KBM-7 (cell line): ENCODE measurements around the gene ETAA1.

Experiments
- DNase-seq: peaks from one replicate; pipeline ENCODE4 v3.0.0-alpha.2; 2015
- in situ Hi-C: fragments of 300-500 bp; cut with MboI; formaldehyde crosslinking; loops from 2 replicates; pipeline ENCODE4 v1.14.3; 2020; ENCODE audit warnings: low sequenced_read_pairs, low pct_unique_long_range_greater_than_20kb, mixed read lengths

The ETAA1 gene

DNA sequence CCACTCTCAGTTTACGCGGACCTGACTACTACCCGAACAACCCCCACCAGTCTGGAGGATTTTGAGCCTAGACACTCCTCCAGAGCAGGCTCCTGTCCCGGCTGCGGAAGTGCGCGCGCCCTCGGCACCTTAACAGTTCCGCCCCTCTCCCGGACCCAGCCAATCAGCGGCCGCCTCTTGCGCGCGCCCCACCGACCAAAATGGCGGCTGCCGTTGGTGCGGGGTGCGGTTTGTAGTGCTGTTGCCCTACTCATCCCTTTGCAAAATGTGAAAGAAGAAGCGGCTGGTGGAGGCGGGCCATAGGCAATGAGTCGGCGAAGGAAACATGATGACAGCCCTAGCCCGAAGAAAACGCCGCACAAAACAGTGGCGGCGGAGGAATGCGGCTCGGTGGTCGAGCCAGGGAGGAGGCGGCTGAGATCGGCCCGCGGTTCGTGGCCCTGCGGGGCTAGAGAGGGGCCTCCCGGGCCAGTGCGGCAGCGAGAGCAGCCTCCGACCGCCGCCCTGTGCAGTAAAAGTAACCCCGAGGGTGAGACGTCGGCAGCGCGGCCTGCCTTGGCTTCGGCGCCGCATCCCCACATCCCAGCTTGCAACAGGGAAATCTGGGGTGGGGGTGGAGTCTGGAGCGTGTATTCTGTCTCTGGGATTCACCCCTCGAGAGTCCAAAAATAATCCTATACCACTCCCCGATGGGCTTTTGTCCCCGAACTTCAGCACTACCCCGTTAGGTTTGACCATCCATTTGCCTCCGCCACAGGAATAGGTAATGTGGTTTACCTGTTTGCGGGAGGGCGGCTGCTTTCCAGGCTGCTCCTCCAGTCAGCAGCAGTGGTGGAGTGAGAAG lies at the start of gene ETAA1:
TSS of gene ETAA1 (plus strand) at position 191 of the 844 bp plus-strand sequence. CDS start at position 307, 116 bp downstream.
- in situ Hi-C loops: no loop called here
- peak; percentile 93 for DNase-seq

DNA sequence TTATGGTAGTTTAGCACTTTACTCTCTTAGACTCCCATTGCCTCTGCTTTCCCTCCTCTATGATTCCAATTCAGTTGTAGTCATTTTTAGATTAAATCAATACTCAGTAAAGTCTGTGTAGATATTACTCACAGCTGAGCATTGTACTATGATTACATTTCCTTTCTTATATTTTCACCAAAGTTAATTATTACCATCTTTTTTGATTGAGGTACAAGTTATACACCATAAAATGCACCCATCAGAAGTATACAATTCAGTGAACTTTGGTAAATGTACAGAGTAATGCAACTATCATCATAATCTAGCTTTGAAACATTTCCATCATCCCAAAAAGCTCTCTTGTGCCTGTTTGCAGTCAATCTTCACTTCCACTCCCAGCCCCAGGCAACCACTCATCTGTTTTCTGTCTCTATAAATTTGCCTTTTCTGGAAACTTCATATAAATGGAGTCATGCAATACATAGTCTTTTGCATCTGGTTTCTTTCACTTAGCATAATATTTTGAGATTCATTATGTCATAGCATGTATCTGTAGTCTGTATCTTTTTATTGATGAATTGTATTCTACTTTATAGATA lies 30.2 kb upstream of the ETAA1 start:
- in situ Hi-C loops: no loop called here

DNA sequence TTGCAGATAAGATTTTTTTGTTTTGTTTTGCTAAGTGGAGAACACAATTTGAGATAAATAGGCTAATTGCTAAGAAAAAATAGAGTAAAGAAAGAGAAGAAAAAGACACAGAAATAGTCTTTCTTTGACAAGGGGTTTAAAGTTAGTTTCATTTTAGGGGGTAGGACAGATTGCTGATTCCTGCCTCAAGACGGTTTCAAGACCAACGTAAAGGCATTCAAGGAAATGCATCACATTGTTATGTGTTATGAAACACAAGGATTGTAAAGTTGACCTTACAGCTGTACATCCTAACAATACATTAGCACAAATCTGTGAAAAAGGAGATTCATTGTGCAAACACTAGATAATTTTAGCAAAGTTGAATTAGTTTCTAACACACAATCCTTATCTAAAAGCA lies 22.7 kb upstream of the ETAA1 start:
- no peak for DNase-seq
- in situ Hi-C loops: no loop called here

More for the DNA sequence above, 30.2 kb upstream of the ETAA1 start:
- no peak for DNase-seq

DNA sequence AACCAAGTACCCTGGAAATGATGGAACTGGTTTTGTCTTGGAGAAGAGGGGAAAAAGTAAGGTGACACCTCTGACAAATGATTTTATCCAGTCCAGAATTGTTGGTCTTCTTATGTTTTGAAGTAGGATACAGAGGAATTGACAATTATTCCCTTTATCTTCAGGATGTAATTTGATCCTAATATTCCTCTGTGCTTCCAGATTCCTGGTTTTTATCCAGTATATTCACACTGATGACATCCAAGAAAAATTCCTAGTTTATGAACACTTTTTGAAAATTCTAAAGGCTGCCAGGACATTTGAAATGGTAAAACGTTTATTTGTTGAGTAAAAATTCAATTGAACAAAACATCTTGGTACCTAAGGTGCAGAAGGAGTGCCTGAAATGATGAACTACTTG lies 22.2 kb upstream of the ETAA1 start:
- in situ Hi-C loops: no loop called here
- DNase-seq: no peak

DNA sequence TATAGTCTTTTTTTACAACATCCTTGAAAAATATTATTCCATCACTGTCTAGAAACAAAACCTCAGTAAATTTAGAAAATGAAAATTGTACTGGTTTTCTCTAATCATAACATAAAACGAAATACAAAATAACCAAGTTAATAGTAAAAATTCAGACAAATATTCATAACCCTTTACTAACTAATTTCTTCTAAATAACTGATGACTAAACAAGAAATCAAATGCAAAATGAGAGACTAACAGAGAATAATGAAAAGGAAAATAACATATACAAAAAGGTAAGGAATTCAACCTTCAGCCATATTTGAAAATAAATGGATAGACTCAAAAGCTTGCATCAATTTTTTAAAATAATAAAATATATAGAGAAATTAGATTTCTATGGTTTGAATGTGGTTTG lies 18.6 kb upstream of the ETAA1 start:
- in situ Hi-C loops: no loop called here
- DNase-seq: no peak

DNA sequence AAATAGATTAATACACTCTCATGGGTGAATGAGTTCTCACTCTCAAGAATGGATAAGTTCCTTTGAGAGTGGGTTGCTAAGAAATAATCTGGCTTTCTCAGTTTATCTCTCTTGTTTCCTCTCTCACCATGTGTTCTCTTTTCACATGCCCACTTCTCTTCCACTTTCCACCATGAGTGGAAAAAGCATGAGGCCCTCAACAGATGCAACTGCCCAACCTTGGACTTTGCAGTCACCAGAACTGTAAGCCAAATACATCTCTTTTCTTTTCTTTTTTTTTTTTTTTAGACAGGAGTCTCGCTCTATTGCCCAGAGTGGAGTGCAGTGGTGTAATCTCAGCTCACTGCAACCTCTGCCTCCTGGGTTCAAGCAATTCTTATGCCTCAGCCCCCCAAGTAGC lies 18.1 kb upstream of the ETAA1 start:
- DNase-seq: no peak
- in situ Hi-C loops: no loop called here

DNA sequence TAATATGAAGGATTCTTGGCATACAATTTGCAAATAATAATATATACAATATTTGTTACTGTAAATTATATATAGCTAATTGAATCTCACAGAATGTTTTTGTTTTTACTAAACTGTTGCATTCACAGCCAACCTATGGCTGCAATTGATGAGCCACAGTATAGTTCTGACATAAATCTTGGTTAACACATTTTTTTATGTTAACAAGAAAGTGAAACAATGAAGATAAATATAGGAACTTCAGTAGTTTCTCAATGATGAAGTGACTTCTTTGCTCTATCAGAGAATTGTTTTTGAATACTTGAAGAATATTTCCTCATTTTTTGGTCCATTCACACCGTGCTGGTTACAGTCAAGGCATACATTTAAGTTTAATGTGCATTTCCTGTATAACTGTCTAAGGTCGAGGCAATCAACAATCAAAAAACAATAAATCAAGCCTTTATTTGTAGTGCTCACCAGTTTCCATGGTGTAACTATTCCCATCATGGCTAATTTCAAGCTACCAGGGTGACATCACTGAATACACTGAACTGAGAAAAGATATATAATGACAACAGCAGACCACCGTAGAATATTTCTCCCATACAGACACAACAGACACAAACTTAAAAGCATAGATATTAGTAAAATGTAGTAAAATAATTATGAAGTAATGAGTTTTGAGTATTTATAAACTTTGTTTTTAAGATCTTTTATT lies 12.9 kb upstream of the ETAA1 start:
- no peak for DNase-seq
- in situ Hi-C loops: no loop called here

DNA sequence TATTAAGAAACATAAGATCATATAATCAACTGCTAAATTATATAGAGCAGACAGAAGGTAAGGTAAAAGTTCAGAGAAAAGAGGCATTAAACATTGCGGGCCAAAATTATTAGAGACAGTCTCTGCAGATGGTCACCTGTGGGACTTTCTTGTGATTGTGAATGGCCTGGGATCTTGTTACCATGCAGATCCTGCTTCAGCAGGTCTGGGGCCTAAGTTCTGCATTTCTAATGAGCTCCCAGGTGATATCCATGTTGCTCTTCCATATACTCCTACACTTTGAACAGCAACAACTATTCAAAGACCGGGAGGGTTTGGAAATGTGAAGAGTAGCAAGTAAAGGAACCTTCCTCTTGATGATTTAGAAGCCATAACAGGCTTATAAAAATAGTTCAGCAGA lies 8.5 kb upstream of the ETAA1 start:
- in situ Hi-C loops: no loop called here
- no peak for DNase-seq

DNA sequence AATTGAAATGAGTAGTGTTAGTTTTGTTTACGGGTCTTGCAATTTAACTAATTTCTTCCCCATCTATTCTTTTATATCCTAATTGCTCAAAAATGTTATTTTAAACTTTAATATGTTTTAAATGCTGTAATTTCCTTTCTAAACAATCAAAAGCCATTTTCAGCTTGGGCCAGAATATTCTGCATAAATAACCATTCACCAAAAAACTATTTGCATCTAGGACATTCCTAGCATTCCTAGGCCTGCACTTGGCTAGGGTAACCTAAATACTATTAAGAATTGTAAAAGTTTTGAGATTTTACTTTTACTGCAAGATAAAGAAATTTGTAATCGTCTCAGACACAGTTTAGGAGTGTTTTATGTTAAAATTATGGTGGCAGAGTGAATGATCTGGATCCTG lies 7.8 kb upstream of the ETAA1 start:
- no peak for DNase-seq
- in situ Hi-C loops: no loop called here

DNA sequence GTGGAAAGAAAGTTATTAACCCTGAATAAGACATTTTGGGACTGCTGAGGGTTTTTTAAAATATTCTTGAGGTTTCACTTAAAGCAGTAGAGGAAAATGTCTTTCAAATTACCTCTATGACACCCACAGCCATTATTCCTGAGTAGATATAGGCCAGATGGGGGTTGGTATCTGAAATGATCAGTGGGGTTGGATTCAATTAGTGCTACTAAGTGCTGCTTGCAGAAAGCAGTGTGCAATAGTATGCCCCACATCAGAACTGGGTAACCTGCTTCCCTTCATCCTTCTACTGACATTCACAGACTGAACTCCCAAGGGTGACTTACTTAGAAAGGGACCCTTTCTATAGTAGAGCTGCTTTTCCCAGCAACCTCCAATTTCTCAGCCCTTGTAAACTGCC lies 7.3 kb upstream of the ETAA1 start:
- in situ Hi-C loops: no loop called here
- no peak for DNase-seq

DNA sequence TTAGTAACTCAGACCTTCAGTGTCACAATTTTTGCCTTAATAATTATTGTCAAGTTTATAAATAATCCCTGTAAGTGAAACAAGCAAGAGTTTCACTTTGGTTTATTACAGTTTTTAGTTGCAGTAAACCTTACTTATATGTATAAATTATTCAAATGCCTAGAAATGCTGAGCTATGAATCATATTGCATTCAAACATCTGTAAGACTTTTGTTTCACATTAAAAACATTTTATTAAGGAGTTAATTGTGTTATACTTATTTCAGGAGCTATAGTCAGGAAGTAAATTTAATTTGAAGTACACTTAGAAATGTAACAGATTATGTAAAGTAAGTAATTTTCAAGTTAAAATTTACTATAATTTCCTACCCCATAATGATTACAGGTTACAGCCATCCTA lies 3.9 kb upstream of the ETAA1 start:
- DNase-seq: no peak
- in situ Hi-C loops: no loop called here

DNA sequence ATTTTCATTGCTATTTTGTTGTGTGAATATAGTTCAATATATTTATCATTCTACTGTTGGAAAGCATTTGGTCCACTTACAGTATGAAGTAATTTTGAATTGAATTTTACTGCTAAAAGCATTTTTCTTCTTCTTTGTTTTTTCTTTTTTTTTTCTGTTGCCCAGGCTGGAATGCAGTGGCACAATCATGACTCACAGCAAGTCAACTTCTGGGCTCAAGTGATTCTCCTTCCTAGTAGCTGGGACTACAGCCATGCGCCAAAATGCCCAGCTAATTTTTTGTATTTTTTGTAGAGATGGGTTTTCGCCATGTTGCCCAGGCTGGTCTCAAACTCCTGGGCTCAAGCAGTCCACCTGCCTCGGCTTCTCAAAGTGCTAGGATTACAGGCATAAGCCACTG lies 2.4 kb upstream of the ETAA1 start:
- DNase-seq: no peak

DNA sequence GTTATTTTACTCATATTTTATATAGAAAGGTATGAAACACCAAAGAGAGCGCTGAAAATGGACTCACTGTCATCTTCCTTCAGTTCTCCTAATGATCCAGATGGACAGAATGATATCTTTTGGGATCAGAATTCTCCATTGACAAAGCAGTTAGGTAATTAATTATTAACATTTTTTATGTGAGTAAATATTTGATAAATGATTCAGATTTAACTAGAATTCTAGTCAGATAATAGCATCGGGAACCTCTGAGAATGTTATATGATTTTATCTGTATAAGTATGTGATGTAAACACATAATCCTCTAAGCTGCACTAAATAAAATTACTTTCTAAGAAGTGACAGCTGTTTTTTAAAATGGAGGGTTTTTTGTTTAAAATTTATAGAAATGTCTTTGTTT lies 2.0 kb downstream of the ETAA1 start:
- in situ Hi-C loops: no loop called here

More for the DNA sequence above, 2.4 kb upstream of the ETAA1 start:
- in situ Hi-C loops: no loop called here

DNA sequence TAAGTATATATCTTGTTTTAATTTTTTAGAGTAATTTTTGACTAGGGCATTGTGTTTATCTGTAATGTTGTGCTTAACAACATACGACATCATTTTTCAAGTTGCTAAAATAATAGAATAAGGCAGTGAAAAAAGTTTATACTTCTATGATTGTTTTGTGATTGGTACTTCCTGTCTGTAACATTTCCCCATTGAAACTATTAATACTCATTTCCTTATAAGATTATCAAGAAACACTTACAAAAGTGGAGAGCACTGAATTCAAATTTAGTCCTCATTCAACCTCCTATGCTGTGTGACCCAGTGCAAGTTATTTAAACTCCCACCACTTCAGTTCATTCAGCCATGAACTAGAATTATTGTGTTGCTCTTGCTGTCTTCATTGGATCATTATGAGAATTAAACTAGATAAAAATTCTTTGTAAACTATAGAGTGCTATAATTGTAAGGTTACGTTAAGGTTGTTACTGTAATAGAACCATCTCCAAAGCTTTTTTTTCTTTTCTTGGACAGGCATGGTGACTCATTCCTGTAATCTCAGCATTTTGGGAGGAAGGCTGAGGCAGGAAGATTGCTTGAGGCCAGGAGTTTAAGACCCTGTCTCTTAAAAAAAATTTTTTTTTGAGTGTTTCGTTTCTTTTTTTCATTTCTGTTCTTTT lies 2.8 kb downstream of the ETAA1 start:
- DNase-seq: no peak
- in situ Hi-C loops: no loop called here

More for the DNA sequence above, 2.0 kb downstream of the ETAA1 start:
- no peak for DNase-seq

DNA sequence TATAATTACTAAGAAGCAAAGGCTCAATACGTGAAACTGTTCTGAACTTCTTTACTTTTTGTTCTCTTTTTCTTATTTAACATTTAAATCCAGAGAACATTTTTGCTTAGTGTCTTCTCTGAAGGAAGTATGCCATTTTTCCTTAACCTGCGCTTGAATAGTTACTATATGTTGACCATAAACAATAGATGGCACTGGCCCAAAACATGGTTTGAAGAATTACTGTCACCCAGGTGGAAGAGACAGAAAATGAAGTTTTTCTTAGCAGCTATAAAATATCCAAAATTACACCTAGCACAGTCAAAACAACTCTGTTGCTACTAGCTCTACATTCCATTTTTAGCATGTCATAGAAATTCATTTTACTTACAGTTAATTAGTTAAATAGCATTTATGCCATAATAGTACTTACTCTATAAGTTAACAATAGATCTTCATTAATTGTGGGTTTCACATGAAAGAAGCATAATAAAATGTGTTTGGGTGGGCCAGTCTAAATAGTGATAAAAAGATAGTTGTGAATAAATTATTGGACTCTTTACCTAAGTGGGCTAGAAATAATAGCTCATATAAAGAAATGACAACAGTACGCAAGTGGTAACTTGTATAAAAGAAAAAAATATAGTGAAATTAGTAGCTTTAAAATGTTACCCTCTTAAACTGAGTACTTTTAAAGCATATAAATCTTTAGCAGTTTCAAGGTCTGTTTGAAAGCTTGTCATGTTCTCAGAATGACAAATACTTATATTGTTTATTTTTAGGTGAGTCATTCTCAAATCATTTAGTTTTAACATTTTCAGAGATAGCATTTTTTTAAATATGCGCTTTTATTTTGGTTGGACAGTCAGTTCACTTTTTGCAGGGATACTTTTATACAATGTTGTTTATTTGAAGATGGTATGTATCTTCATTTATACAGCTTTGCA lies 3.7 kb downstream of the ETAA1 start:
- in situ Hi-C loops: no loop called here
- no peak for DNase-seq

DNA sequence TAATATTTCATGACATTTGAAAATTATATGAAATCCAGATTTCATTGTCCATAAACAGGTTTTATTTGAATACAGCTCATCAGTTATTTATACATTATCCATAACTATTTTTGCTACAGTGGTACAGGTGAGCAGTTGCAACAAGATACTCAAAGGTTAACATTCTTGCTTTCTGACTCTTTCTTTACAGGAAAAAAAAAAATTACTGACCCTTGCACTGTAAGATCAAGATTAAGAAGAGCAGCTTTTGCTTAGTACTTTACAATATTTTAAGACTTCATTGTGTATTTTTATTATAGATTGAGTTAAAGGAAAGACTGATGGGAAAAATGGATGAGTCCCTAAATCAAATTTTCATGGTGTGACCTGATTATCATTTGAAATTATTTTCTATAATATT lies 11.2 kb downstream of the ETAA1 start:
- DNase-seq: no peak
- in situ Hi-C loops: no loop called here

DNA sequence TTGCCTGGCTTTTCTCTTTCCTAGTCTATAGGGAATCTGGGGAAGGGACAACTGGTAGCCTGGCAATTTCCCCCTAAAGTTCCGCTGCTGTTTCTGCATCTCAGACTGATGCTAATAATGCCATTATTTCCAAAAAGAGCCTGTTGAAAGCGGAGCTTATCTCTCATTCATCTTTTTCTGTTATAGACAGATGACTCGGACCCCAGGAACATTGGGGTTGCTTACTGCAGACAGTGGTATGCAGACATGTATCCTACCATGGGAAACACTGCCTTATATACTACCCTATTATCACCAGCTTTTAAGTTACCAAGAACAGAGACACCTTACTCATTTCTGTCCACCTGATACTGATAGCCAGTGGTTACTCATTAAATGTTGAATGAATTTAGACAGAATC lies 15.3 kb downstream of the ETAA1 start:
- DNase-seq: no peak
- in situ Hi-C loops: no loop called here

DNA sequence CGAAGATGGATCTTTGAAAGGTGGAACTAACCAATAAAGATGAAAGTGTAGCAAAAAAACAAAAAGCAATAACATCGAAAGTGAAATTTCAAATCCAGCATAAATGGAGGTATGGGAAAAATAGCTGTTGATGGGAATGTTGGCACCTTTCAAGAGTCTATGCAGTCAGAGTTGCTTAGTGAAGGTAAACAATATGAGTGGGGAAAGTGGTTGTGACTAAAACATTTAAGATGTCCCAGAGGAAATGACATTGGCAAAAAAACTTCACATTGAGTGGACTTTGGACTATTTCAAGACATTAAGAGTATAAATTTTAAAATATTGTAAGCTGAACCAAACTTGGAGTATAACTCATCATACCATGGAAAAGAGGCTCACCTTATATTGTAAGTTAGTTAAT lies 17.7 kb downstream of the ETAA1 start:
- no peak for DNase-seq
- in situ Hi-C loops: no loop called here

DNA sequence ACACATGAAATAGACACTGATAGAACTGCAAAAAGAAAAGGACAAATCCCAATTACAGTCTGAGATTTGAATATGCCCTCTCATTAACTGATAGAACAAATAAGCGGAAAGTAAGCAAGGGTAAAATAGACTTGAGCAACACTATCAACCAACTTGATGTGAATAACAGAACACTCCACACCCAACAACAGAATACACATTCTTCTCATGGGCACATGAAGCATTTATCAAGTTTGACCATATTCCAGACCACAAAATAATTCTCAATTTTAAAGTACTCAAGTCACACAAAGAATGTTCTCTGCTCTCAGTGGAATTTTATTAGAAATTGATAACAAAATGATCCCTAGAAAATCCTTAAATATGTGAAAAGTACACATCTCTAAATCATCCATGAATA lies 19.0 kb downstream of the ETAA1 start:
- in situ Hi-C loops: no loop called here
- no peak for DNase-seq
